NCI-H128 (cell line): Measurements from ENCODE around the gene HMGCLL1.

Experiments used
- DNase-seq: peaks from one replicate; lab custom pipeline; 2025; ENCODE audit not compliant: unreplicated experiment; lab: John Stamatoyannopoulos, UW

Gene HMGCLL1

GRCh38 chr6:55536391-55536956 is 42.5 kb downstream of the HMGCLL1 start:
- DNase-seq, result no peak

GRCh38 chr6:55531496-55531895 is 47.5 kb downstream of the HMGCLL1 start:
- no peak for DNase-seq

GRCh38 chr6:55530931-55531330 is 48.1 kb downstream of the HMGCLL1 start:
- DNase-seq, result no peak

GRCh38 chr6:55528624-55529023 is 50.4 kb downstream of the HMGCLL1 start:
- no peak for DNase-seq

- DNase-seq, result no peak
Measured at GRCh38 chr6:55524441-55524840, 54.6 kb downstream of the HMGCLL1 start.

- no peak for DNase-seq
Measured at GRCh38 chr6:55518529-55519060, 60.4 kb downstream of the HMGCLL1 start.

GRCh38 chr6:55516736-55517135 is 62.3 kb downstream of the HMGCLL1 start:
- no peak for DNase-seq

- no peak for DNase-seq
Measured at GRCh38 chr6:55512904-55513303, 66.1 kb downstream of the HMGCLL1 start.

GRCh38 chr6:55511122-55511800 is 67.7 kb downstream of the HMGCLL1 start:
- DNase-seq, result no peak

GRCh38 chr6:55499591-55499990 is 79.4 kb downstream of the HMGCLL1 start:
- no peak for DNase-seq

GRCh38 chr6:55497694-55498093 is 81.3 kb downstream of the HMGCLL1 start:
- DNase-seq, result no peak

GRCh38 chr6:55496201-55496600 is 82.8 kb downstream of the HMGCLL1 start:
- no peak for DNase-seq

- no peak for DNase-seq
Measured at GRCh38 chr6:55495277-55495676, 83.7 kb downstream of the HMGCLL1 start.

- no peak for DNase-seq
Measured at GRCh38 chr6:55494411-55494810, 84.6 kb downstream of the HMGCLL1 start.

GRCh38 chr6:55492259-55492658 is 86.7 kb downstream of the HMGCLL1 start:
- DNase-seq, result no peak

GRCh38 chr6:55490871-55491270 is 88.1 kb downstream of the HMGCLL1 start:
- no peak for DNase-seq

GRCh38 chr6:55474382-55474781 is 104.6 kb downstream of the HMGCLL1 start:
- DNase-seq, result no peak

GRCh38 chr6:55473722-55474121 is 105.3 kb downstream of the HMGCLL1 start:
- DNase-seq, result no peak

GRCh38 chr6:55469951-55470366 is 109.0 kb downstream of the HMGCLL1 start:
- no peak for DNase-seq

GRCh38 chr6:55456016-55456415 is 123.0 kb downstream of the HMGCLL1 start:
- DNase-seq, result no peak

- no peak for DNase-seq
Measured at GRCh38 chr6:55450005-55450404, 129.0 kb downstream of the HMGCLL1 start.

GRCh38 chr6:55449225-55449624 is 129.8 kb downstream of the HMGCLL1 start:
- no peak for DNase-seq

GRCh38 chr6:55448451-55448850 is 130.5 kb downstream of the HMGCLL1 start:
- no peak for DNase-seq
